Epithelial cell of proximal tubule (primary cell): ENCODE measurements around the gene PLA2G4D. TPM values are rescaled to one million over a fixed set of nuclear protein-coding genes. Genes with fewer than 3 reads are reported as not detected.

Experiments
- DNase-seq: peaks from one replicate; pipeline ENCODE4 v3.0.0-alpha.2; 2011; ENCODE audit warnings: low read depth
- H3K4me3 ChIP-seq: 2 replicates; pipeline ENCODE4 v1.5.1; 2011; ENCODE audit warnings: low read depth, mild to moderate bottlenecking, low read length
- CTCF ChIP-seq: conservative IDR thresholded peaks from 2 replicates; pipeline ENCODE4 v1.5.1; 2012; ENCODE audit warnings: low read depth, mild to moderate bottlenecking, low read length
- total RNA-seq: library from RNA; depleted of rRNA; stranded (reverse); fragments of >200 nt; gene quantifications from 2 replicates; pipeline ENCODE4 v1.2.3, GENCODE V29; 2015

PLA2G4D gene
- total RNA-seq, 1 donor from 2014 or later, result not detected

- H3K4me3 ChIP-seq, result no peak overlapping the region
- no peak for DNase-seq
- TF ChIP-seq CTCF, result peak; percentile 3
Measured at GRCh38 chr15:42069025-42069424, 25.3 kb downstream of the PLA2G4D start.

- TF ChIP-seq CTCF, result no peak
- DNase-seq, result no peak
- no peak overlapping the region for H3K4me3 ChIP-seq
Measured at GRCh38 chr15:42068601-42069000, 25.8 kb downstream of the PLA2G4D start.

- DNase-seq, result no peak
- no peak overlapping the region for H3K4me3 ChIP-seq
- TF ChIP-seq CTCF, result no peak
Measured at GRCh38 chr15:42066764-42067415, 27.5 kb downstream of the PLA2G4D start.

GRCh38 chr15:42065468-42065867, 28.9 kb downstream of the PLA2G4D start:
- no peak for TF ChIP-seq CTCF
- no peak for DNase-seq
- H3K4me3 ChIP-seq, result no peak overlapping the region

GRCh38 chr15:42065033-42065432, 29.3 kb downstream of the PLA2G4D start:
- DNase-seq, result no peak
- TF ChIP-seq CTCF, result no peak
- no peak overlapping the region for H3K4me3 ChIP-seq

DNA sequence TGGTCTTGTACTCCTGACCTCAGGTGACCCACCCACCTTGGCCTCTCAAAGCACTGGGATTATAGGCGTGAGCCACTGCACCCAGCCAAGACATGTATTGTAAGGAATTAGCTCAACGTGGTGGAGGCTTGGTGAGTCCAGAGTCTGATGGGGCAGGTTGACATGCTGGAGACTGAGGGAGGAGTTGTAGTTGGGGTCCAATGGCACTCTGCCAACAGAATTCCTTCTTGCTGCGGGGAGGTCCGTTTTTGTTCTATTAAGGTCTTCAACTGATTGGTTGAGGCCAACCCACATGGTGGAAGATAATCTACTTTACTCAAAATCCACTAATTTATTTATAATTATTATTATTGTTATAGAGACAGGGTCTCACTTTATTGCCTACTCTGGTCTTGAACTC, 30.1 kb downstream of the PLA2G4D start:
- H3K4me3 ChIP-seq, result no peak overlapping the region
- no peak for TF ChIP-seq CTCF
- no peak for DNase-seq

DNA sequence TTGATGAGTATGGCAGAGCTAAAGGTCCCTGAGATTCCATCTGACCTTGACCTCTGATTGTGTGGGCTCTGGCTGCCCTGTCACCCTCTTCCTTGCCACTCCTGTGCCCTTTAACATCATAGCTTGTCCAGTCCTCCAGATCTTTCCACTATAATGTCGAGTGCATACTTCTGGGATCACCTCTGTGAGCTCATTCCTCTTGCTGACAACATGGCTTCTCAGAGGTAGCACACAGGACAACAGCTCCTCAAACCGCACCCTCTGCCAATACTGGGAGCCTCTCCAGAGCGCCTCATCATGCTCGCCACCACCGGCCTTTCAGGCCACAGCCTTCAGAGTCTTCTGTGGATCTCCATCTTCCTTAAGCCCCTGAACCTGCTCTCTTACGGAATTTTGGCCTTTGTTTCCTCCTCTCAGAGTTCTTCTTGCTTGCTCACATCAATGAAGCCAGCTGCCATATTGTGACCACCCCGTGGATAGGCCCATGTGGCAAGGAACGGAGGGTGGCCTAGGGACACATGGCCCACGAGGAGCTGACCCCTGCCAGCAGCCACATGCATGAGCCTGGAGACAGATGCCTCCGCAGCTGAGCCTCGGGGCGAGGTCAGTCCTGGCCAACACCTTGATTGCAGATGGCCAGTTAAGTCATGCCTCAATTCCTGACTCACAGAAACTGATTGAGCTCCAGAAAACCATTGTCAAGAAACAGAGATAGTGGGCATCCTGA, 31.1 kb downstream of the PLA2G4D start:
- DNase-seq, result no peak
- no peak for TF ChIP-seq CTCF

More for the DNA sequence above, 31.1 kb downstream of the PLA2G4D start:
- no peak overlapping the region for H3K4me3 ChIP-seq
